Pulmonary artery endothelial cell (primary cell): Measurements from ENCODE around the gene ELL. TPM values are rescaled to one million over a fixed set of nuclear protein-coding genes. Genes with fewer than 3 reads are reported as not detected.
"Not testable (repeated sequence)": the region's sequence is repeated elsewhere in the genome, so short reads cannot be mapped to it uniquely, and the experiment has no call there.

Source experiments
- DNase-seq: peaks from one replicate; pipeline ENCODE4 v3.0.0-alpha.2; 2011; ENCODE audit warnings: low read depth, low spot score
- total RNA-seq: library from RNA; depleted of rRNA; stranded (reverse); fragments of >200 nt; gene quantifications from 2 replicates; pipeline ENCODE4 v1.2.3, GENCODE V29; 2014

ELL gene
- total RNA-seq, 1 donor from 2014 or later: 13.4 TPM

- DNase-seq: not testable (repeated sequence)
Measured at GRCh38 chr19:18405754-18406153, 116.1 kb downstream of the ELL start.

GRCh38 chr19:18402455-18403248 lies 119.2 kb downstream of the ELL start:
- not testable (repeated sequence) for DNase-seq

DNA sequence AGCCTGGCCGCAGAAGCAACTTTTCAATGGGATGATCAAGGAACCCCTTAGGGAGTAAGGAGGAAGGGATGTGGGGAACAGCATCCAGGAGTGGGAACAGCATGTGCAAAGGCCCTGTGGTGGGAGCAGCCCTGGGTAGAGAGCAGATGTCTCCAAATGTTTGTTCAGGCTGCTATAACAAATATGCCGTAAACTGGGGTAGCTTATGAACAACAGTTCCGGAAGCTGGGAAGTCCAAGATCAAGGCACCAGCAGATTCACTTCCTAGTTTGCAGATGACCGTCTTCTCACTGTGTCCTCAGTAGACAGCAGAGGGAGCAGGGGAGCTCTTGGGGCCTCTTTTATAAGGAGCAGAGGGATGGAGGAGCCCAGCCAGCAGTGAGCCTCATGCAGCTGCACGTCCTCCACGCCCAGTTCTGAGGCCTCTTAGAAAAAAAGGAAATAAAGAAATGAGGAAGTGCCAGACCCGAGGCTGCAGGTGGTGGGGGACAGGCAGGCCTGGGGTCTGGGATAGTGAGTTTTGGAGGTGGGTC lies 120.2 kb downstream of the ELL start:
- DNase-seq: no peak

DNA sequence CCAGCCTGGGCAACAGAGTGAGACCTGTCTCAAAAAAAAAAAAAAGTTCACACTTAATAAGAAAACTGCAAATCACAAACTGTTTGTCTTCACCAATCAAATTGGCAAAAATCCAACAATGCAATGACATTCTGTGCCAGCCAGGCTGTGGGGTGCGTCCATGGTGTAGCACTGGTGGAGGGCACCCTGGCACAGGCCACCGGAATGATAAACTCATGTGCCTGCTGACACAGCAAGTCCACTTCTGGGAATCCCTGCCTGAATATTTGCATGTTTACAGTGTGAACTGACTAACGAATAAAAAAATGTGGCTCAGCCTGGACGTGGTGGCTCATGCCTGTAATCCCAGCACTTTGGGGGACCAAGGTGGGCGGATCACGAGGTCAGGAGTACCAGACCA lies 122.9 kb downstream of the ELL start:
- no peak for DNase-seq

DNA sequence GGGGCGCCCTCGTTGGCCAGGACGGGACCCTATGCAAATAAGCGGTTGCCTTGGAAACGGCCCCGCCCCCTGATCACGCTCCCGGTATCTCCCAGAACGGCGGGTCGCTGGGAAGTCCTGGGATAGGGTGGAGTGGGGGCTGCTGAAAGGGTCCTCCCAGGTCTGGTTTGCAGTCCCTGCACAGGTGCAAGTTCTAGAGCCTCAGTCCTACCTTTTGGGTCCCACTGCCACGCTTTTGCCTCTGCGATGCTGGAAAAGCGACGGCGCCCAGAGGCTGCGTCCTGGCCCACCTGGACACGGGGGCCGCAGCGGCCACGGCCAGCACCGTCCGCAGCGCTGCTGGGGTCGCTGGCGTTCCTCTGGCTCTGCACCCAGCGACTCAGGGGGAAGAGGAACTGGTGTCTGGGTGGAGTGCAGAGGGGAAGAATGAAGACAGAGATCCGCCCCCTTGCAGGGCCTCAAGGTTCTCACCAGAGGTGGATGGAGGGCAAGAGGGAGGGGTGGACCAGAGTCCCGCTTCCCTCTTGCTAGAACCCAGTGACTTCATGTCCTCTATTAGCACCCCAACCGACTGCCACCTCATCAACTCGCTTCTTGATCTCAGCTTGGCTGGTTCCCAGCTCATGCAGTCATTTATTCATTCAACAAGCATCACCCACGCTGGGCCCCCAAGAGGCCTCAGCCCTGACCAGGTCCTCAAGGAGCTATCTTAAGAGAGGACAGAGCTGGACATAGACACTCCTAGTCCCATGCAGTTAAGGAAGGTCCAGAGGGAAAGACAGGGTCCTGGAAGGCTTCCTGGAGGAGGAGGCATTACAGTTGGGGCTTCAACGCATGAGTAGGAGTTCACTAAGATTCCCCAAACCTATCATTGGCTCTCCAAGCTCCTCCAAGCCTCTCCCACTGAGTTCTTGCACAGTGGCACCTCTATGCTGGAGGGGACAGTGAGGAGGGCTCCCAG lies 124.3 kb downstream of the ELL start, which contains the start of gene LRRC25:
Gene LRRC25 (minus strand): TSS at position 381 of the 961 bp plus-strand sequence. CDS start 659 bp downstream, outside the sequence.
- DNase-seq: no peak

GRCh38 chr19:18396471-18397241 lies 125.2 kb downstream of the ELL start:
- DNase-seq: no peak

DNA sequence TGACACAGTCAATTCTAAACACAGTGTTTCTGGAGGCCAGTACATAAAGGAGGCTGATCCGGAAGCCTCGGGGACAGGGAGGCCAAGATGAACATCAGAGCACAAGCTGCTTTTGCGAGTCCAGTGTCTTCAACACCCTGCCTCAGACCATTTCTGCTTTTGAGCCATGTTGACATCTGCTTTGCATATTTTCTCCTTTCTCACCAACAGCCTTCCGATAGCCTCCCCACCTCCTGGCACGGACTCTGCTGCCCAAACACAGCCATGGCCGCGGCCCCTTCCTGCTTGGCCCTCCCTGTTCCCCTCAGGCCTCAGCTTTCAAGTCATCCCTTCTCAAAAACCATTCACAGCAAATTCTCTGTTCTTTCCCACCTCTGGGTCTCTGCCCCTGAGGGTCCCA lies 128.0 kb downstream of the ELL start:
- DNase-seq: no peak

DNA sequence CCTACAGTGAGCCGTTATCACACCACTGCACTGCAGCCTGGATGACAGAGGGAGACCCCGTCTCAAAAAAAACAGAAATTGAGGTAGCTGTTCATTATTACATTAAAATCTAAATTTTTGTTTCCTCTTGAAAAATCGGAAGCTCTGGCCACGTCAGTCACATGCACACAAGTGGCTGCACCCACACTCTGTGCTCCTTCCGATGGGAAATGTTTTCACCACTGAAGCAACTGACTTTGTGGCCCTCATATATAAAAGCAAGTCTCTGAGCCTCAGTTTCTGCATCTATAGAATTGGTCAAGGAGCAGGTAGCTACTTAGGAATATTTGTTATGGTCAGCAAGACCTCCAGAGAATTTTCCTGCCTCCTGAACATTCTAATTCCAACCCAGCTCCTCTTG lies 128.9 kb downstream of the ELL start:
- DNase-seq: no peak

Other genes starting within 250 kb of the ELL start
- 0.07 TPM in 1 of 2 replicates, not detected in the other for gene IQCN, start 247.6 kb downstream of the ELL start, total RNA-seq
- gene JUND, start 240.4 kb downstream of the ELL start, total RNA-seq: 124 and 131 TPM in 2 replicates
- gene LSM4, start 199.0 kb downstream of the ELL start, total RNA-seq: 139 and 172 TPM in 2 replicates
- gene PGPEP1, start 181.5 kb downstream of the ELL start, total RNA-seq: 23.9 and 25.7 TPM in 2 replicates
- gene GDF15, start 135.9 kb downstream of the ELL start, total RNA-seq: 95.0 and 102 TPM in 2 replicates
- gene LRRC25, start 124.4 kb downstream of the ELL start, total RNA-seq: not detected in 2 replicates
- 75.4 and 84.3 TPM in 2 replicates for gene SSBP4, start 102.7 kb downstream of the ELL start, total RNA-seq
- gene ISYNA1, start 83.9 kb downstream of the ELL start, total RNA-seq: 45.2 and 46.0 TPM in 2 replicates
- 130 and 186 TPM in 2 replicates for gene FKBP8, start 21.5 kb upstream of the ELL start, total RNA-seq
- 75.2 and 84.4 TPM in 2 replicates for gene KXD1, start 35.8 kb upstream of the ELL start, total RNA-seq
- gene UBA52, start 49.8 kb upstream of the ELL start, total RNA-seq: 882 and 970 TPM in 2 replicates
- 54.5 and 56.5 TPM in 2 replicates for gene REX1BD, start 66.7 kb upstream of the ELL start, total RNA-seq
- gene CRLF1, start 84.7 kb upstream of the ELL start, total RNA-seq: not detected in 2 replicates
- gene TMEM59L, start 90.8 kb upstream of the ELL start, total RNA-seq: 0.14 and 0.40 TPM in 2 replicates
- gene KLHL26, start 115.0 kb upstream of the ELL start, total RNA-seq: 4.7 and 6.2 TPM in 2 replicates
- 0.79 and 1.1 TPM in 2 replicates for gene CRTC1, start 161.6 kb upstream of the ELL start, total RNA-seq